Activated CD8-positive, alpha-beta T cell treated with anti-CD3 and anti-CD28 coated beads for 36 hours (primary cell): ENCODE measurements around the gene CRYGD. TPM values are rescaled to one million over a fixed set of nuclear protein-coding genes. Genes with fewer than 3 reads are reported as not detected.
"Not testable (repeated sequence)": the region's sequence is repeated elsewhere in the genome, so short reads cannot be mapped to it uniquely, and the experiment has no call there.

Source experiments
- ATAC-seq: fragments of 200-7000 bp; cut with Tn5 transposase; one replicate; pipeline ENCODE4 v1.10.0; 2021; ENCODE audit warnings: mild to moderate bottlenecking, moderate library complexity
- CTCF ChIA-PET: fragments of 350-600 bp; sonication (Branson Sonifier 250); formaldehyde crosslinking; loops from one replicate; lab custom pipeline; 2021; ENCODE audit warnings: antibody characterized with exemption; lab: Charles Lee
- POLR2A ChIA-PET: fragments of 350-600 bp; sonication (Branson Sonifier 250); formaldehyde crosslinking; loops from one replicate; lab custom pipeline; 2021; ENCODE audit warnings: antibody characterized with exemption; lab: Charles Lee
- DNase-seq: peaks from one replicate; pipeline ENCODE4 v3.0.0-alpha.2; 2020
- H3K27ac Mint-ChIP-seq: one replicate; pipeline ENCODE4 v1.8.0; 2021; ENCODE audit warnings: mild to moderate bottlenecking, mixed read lengths
- H3K27me3 Mint-ChIP-seq: one replicate; pipeline ENCODE4 v1.8.0; 2021; ENCODE audit warnings: mixed read lengths
- H3K36me3 Mint-ChIP-seq: one replicate; pipeline ENCODE4 v1.8.0; 2021; ENCODE audit warnings: low read depth, mixed read lengths
- H3K4me1 Mint-ChIP-seq: one replicate; pipeline ENCODE4 v1.8.0; 2021; ENCODE audit warnings: low read depth, mixed read lengths
- H3K4me3 Mint-ChIP-seq: one replicate; pipeline ENCODE4 v1.8.0; 2021; ENCODE audit warnings: mild to moderate bottlenecking, moderate library complexity, mixed read lengths
- H3K9me3 Mint-ChIP-seq: one replicate; pipeline ENCODE4 v1.8.0; 2021; ENCODE audit warnings: mixed read lengths
- CTCF ChIP-seq: fragments of 200-600 bp; IDR thresholded peaks from one replicate; pipeline ENCODE4 v1.8.0; 2022; ENCODE audit warnings: antibody characterized with exemption, mild to moderate bottlenecking
- intact Hi-C: fragments of 100-400 bp; cut with micrococcal nuclease; formaldehyde crosslinking; loops from one replicate; pipeline ENCODE4 v1.10.0; 2022
- total RNA-seq, 2 experiments: library from RNA; stranded (reverse); gene quantifications; one replicate each; pipeline ENCODE4 v1.2.3, GENCODE V29; 2021

The CRYGD gene
- total RNA-seq, 2 experiments from 2014 or later, result not detected

- intact Hi-C loops, result no loop called here
- H3K36me3 Mint-ChIP-seq, result no peaks in the 10 kb centered on the region
- no peak overlapping the region for H3K4me3 Mint-ChIP-seq
- ChIA-PET CTCF (no interaction called here), POLR2A (no interaction called here)
- H3K4me1 Mint-ChIP-seq, result peaks cover 10% of the 10 kb centered on the region
- no peak for DNase-seq
- ATAC-seq, result no peak
- H3K27me3 Mint-ChIP-seq, result no peaks in the 10 kb centered on the region
- TF ChIP-seq CTCF, result no peak
- no peak overlapping the region for H3K27ac Mint-ChIP-seq
- H3K9me3 Mint-ChIP-seq, result peaks cover 5% of the 10 kb centered on the region
Measured at GRCh38 chr2:208139447-208139846, 15.1 kb upstream of the CRYGD start.

GRCh38 chr2:208138334-208138733 lies 14.0 kb upstream of the CRYGD start:
- H3K27ac Mint-ChIP-seq, H3K9me3 Mint-ChIP-seq, ATAC-seq, intact Hi-C loops, DNase-seq, H3K27me3 Mint-ChIP-seq, H3K36me3 Mint-ChIP-seq, H3K4me3 Mint-ChIP-seq, POLR2A ChIA-PET: not testable (repeated sequence)
- CTCF ChIA-PET, result interaction anchor here (1.5 kb wide), 1 partner anchor 37 kb away, joined by 7 read pairs; no protein-coding TSS in a partner anchor
- H3K4me1 Mint-ChIP-seq, result peaks cover 10% of the 10 kb centered on the region

GRCh38 chr2:208136716-208137094 lies 12.4 kb upstream of the CRYGD start:
- H3K9me3 Mint-ChIP-seq, result peaks cover 5% of the 10 kb centered on the region
- ChIA-PET CTCF (interaction anchor here (1.0 to 1.5 kb wide), 2 partner anchors 38 to 39 kb away, joined by 5 to 7 read pairs; no protein-coding TSS in a partner anchor), POLR2A (interaction anchor here (0.6 kb wide), 1 partner anchor 38 kb away, joined by 3 read pairs; no protein-coding TSS in a partner anchor)
- no peak overlapping the region for H3K27ac Mint-ChIP-seq
- ATAC-seq, result no peak
- H3K36me3 Mint-ChIP-seq, result no peaks in the 10 kb centered on the region
- TF ChIP-seq CTCF, result no peak
- no peaks in the 10 kb centered on the region for H3K27me3 Mint-ChIP-seq
- intact Hi-C loops, result no loop called here
- H3K4me3 Mint-ChIP-seq, result no peak overlapping the region
- peaks cover 10% of the 10 kb centered on the region for H3K4me1 Mint-ChIP-seq
- no peak for DNase-seq

GRCh38 chr2:208135794-208136715 lies 11.7 kb upstream of the CRYGD start:
- Mint-ChIP-seq H3K4me1 (peaks cover 10% of the 10 kb centered on the region), H3K4me3 (no peak overlapping the region), H3K9me3 (peaks cover 5% of the 10 kb centered on the region), H3K27me3 (no peaks in the 10 kb centered on the region), H3K36me3 (no peaks in the 10 kb centered on the region), H3K27ac (no peak overlapping the region)
- ATAC-seq (no peak), DNase-seq (no peak)
- intact Hi-C loops, result no loop called here
- POLR2A ChIA-PET, result no interaction called here
- no peak for TF ChIP-seq CTCF
- CTCF ChIA-PET, result interaction anchor here (1.0 kb wide), 1 partner anchor 39 kb away, joined by 5 read pairs; no protein-coding TSS in a partner anchor

- CTCF ChIA-PET, result interaction anchor here (0.9 to 1.2 kb wide), 2 partner anchors 41 to 119 kb away, joined by 4 read pairs; no protein-coding TSS in a partner anchor
- Mint-ChIP-seq H3K27ac (peak overlapping the region; percentile 35), H3K36me3 (no peaks in the 10 kb centered on the region), H3K4me3 (no peak overlapping the region), H3K9me3 (peaks cover 5% of the 10 kb centered on the region), H3K27me3 (no peaks in the 10 kb centered on the region), H3K4me1 (peaks cover 10% of the 10 kb centered on the region)
- TF ChIP-seq CTCF, result no peak
- peak; percentile 53 for DNase-seq
- peak; percentile 89 for ATAC-seq
- POLR2A ChIA-PET, result no interaction called here
- intact Hi-C loops, result no loop called here
Measured at GRCh38 chr2:208134928-208135586, 10.7 kb upstream of the CRYGD start.
